ENCODE results near the gene CCDC194. TPM values are rescaled to one million over a fixed set of nuclear protein-coding genes. Genes with fewer than 3 reads are reported as not detected.

Gene CCDC194
- total RNA-seq, 1 donor from 2014 or later = not detected

GRCh38 chr19:17420475-17420924 lies 26.5 kb upstream of the CCDC194 start:
- TF ChIP-seq, protein P1, sequence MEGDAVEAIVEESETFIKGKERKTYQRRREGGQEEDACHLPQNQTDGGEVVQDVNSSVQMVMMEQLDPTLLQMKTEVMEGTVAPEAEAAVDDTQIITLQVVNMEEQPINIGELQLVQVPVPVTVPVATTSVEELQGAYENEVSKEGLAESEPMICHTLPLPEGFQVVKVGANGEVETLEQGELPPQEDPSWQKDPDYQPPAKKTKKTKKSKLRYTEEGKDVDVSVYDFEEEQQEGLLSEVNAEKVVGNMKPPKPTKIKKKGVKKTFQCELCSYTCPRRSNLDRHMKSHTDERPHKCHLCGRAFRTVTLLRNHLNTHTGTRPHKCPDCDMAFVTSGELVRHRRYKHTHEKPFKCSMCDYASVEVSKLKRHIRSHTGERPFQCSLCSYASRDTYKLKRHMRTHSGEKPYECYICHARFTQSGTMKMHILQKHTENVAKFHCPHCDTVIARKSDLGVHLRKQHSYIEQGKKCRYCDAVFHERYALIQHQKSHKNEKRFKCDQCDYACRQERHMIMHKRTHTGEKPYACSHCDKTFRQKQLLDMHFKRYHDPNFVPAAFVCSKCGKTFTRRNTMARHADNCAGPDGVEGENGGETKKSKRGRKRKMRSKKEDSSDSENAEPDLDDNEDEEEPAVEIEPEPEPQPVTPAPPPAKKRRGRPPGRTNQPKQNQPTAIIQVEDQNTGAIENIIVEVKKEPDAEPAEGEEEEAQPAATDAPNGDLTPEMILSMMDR (IDR thresholded peaks at IDR 0.05) = peak; percentile 52
- Mint-ChIP-seq H3K4me3 (ENCODE audit: unreplicated experiment) (peak overlapping the region; percentile 88), H3K9me3 (ENCODE audit: low read depth) (no peaks in the 10 kb centered on the region), H3K4me1 (ENCODE audit: low read depth) (peaks cover 15% of the 10 kb centered on the region), H3K27me3 (ENCODE audit: low read depth) (peaks cover 8% of the 10 kb centered on the region), H3K27ac (ENCODE audit: unreplicated experiment) (peak overlapping the region; percentile 69), H3K36me3 (ENCODE audit: low read depth) (no peaks in the 10 kb centered on the region)
- DNase-seq (ENCODE audit: low spot score) = no peak

GRCh38 chr19:17419621-17420474 lies 25.9 kb upstream of the CCDC194 start, which contains the start of gene MVB12A:
Gene MVB12A, plus strand, starts transcription at chr19:17420047. Its CDS starts 89 bp downstream, at chr19:17420136.
- Mint-ChIP-seq H3K36me3 (ENCODE audit: low read depth) (no peaks in the 10 kb centered on the region), H3K27me3 (ENCODE audit: low read depth) (peaks cover 14% of the 10 kb centered on the region), H3K4me1 (ENCODE audit: low read depth) (peaks cover 15% of the 10 kb centered on the region), H3K4me3 (ENCODE audit: unreplicated experiment) (peak within 1 kb of the TSS; percentile 88), H3K27ac (ENCODE audit: unreplicated experiment) (peak within 1 kb of the TSS; percentile 92), H3K9me3 (ENCODE audit: low read depth) (no peaks in the 10 kb centered on the region)
- DNase-seq (ENCODE audit: low spot score) = peak; percentile 98
- TF ChIP-seq, protein P1 (IDR thresholded peaks at IDR 0.05) = no peak

DNA sequence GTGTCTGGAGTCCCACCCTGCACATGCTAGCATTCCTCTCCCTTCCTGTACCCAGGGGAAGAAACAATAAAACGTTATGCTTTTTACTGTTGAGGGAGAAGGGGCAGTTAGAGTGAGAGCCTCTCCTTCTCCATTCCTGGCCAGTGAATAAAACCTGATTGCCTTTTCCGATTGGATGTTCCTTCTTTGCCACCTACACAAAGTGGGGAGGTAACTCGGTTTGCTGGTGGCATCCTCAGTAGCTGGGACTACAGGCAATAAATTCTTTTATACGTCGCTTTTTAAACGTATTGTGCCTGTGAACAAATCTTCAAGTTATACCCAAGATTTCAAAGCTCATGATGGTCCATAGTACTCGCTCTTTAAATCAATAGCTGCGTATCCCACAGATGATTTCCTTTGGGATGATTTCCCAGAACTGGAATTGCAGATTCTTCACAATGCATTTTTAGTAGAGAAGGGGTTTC lies 25.2 kb upstream of the CCDC194 start:
- TF ChIP-seq, protein P1 (IDR thresholded peaks at IDR 0.05) = no peak
- Mint-ChIP-seq H3K4me1 (ENCODE audit: low read depth) (peaks cover 12% of the 10 kb centered on the region), H3K36me3 (ENCODE audit: low read depth) (no peaks in the 10 kb centered on the region), H3K27me3 (ENCODE audit: low read depth) (peaks cover 17% of the 10 kb centered on the region), H3K9me3 (ENCODE audit: low read depth) (no peaks in the 10 kb centered on the region), H3K4me3 (ENCODE audit: unreplicated experiment) (peak overlapping the region; percentile 88), H3K27ac (ENCODE audit: unreplicated experiment) (peak overlapping the region; percentile 92)
- DNase-seq (ENCODE audit: low spot score) = no peak

- DNase-seq (ENCODE audit: low spot score) = no peak
- Mint-ChIP-seq H3K36me3 (ENCODE audit: low read depth) (no peaks in the 10 kb centered on the region), H3K27ac (ENCODE audit: unreplicated experiment) (no peak overlapping the region), H3K4me3 (ENCODE audit: unreplicated experiment) (peak overlapping the region; percentile 88), H3K4me1 (ENCODE audit: low read depth) (peaks cover 12% of the 10 kb centered on the region), H3K27me3 (ENCODE audit: low read depth) (peaks cover 17% of the 10 kb centered on the region), H3K9me3 (ENCODE audit: low read depth) (no peaks in the 10 kb centered on the region)
- TF ChIP-seq, protein P1 (IDR thresholded peaks at IDR 0.05) = no peak
These were observed 24.7 kb upstream of the CCDC194 start for GRCh38 chr19:17418710-17419109.

DNA sequence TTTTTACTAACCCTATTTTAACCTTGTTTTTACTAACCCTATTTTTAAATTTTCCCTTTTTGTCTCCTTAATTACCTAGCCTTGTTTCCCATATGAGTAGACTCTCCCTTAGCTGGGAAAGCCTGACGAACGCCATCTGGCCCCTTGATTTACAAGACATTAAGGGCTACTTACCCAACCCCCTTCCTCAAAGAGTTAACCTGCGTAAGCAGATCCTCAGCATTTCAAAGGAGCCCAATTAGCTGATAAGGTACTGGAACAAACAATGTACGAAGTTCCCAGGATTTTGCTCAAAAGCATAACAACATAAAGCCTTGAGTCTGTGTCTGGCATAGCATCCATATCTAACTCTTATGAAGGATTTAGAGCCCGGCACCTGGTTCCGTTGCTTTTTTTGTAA lies 21.1 kb upstream of the CCDC194 start:
- DNase-seq (ENCODE audit: low spot score) = no peak
- no peak overlapping the region for H3K27ac Mint-ChIP-seq (ENCODE audit: unreplicated experiment)
- H3K4me1 Mint-ChIP-seq (ENCODE audit: low read depth) = peaks cover 8% of the 10 kb centered on the region
- no peaks in the 10 kb centered on the region for H3K36me3 Mint-ChIP-seq (ENCODE audit: low read depth)
- H3K9me3 Mint-ChIP-seq (ENCODE audit: low read depth) = no peaks in the 10 kb centered on the region
- peaks cover 24% of the 10 kb centered on the region for H3K27me3 Mint-ChIP-seq (ENCODE audit: low read depth)
- TF ChIP-seq, protein P1 (IDR thresholded peaks at IDR 0.05) = no peak
- H3K4me3 Mint-ChIP-seq (ENCODE audit: unreplicated experiment) = no peak overlapping the region
